GM12865 (cell line): ENCODE data around the gene XPR1.

Experiments used
- DNase-seq: peaks from one replicate; pipeline ENCODE4 v3.0.0; 2010; ENCODE audit warnings: low read depth
- H3K4me3 ChIP-seq: 2 replicates; pipeline ENCODE4 v1.5.1; 2011; ENCODE audit warnings: mild to moderate bottlenecking, low read depth, low read length, control low read depth
- TF ChIP-seq, protein P1 (sequence below): IDR thresholded peaks from 2 replicates; pipeline ENCODE4 v1.5.1; 2011; ENCODE audit warnings: low read length, control low read depth, low read depth, inconsistent platforms; ENCODE audit not compliant: insufficient read depth; ENCODE audit errors: missing control alignments

XPR1 gene

DNA sequence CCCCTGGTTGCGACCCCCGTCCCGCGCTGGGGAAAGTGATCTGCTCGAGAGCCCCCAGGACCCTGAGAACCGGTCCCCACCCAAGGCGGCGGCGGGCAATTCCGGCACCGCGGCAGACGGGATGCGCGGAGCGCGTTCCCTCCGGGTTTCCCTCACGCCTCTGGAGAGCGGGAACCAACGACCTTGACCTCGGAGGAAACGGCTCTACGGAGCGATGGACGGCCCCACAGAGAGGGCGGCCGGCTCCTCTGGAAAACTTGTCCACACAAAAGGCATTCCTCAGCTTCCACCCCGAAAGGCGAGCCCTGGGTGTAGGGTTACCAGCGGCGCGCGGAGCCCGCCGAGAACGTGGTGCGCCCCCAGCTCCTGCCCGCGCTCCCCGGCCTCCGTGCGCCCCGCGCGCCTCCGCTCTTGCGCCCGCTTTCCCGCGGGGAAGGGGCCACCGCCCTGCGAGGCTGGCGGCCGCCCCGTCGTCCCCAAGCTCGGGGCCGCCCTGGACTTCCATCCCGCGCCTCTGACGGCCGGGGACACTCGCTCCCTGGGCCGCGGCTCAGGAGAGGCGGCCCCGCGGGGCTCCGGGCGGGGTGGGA, 280.5 kb downstream of the XPR1 start:
- H3K4me3 ChIP-seq = peak overlapping the region; percentile 21
- TF ChIP-seq, protein P1, sequence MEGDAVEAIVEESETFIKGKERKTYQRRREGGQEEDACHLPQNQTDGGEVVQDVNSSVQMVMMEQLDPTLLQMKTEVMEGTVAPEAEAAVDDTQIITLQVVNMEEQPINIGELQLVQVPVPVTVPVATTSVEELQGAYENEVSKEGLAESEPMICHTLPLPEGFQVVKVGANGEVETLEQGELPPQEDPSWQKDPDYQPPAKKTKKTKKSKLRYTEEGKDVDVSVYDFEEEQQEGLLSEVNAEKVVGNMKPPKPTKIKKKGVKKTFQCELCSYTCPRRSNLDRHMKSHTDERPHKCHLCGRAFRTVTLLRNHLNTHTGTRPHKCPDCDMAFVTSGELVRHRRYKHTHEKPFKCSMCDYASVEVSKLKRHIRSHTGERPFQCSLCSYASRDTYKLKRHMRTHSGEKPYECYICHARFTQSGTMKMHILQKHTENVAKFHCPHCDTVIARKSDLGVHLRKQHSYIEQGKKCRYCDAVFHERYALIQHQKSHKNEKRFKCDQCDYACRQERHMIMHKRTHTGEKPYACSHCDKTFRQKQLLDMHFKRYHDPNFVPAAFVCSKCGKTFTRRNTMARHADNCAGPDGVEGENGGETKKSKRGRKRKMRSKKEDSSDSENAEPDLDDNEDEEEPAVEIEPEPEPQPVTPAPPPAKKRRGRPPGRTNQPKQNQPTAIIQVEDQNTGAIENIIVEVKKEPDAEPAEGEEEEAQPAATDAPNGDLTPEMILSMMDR = no peak
- no peak for DNase-seq

DNA sequence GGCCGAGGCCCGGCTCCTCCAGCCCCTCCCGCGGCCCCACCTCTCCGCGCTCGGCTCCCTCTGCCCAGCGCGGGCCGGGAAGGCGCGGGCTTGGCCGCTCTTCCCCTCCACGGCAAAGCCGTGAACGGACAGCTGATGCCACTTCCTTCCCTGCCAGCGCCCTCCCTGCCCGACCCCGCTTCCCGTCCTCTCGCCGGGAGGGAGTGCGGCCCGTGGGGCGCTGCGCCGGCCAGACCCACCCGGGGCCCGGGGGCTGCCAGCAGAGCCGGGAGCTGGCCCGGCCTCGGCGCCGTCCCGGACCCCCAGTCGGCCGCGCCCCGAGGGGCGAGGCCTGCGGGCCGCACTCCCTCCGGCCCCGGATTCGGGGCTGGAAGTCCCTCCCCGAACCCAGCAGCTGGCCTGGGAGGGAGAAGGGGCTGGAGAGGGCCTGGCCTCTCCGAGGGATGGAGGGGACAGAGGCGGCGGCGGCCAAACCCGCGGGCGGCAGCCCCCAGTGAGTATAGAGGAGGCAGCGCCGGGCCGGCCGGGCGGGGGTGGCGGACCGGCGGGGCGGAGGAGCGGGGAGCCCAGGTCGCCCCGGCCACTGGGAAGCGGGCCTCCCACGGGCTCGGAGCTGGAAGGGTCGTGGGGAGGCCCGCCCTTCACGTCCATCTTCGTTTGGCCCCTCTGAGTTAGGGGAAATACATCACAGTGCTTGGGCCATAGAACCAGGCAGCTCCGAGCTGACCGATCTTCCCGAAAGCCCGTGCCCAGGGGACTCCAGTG, 281.2 kb downstream of the XPR1 start, which contains the start of gene KIAA1614:
TSS of gene KIAA1614 (plus strand) at position 97 of the 765 bp plus-strand sequence. CDS start at position 444, 347 bp downstream.
- H3K4me3 ChIP-seq = peak within 1 kb of the TSS; percentile 21
- DNase-seq = no peak

DNA sequence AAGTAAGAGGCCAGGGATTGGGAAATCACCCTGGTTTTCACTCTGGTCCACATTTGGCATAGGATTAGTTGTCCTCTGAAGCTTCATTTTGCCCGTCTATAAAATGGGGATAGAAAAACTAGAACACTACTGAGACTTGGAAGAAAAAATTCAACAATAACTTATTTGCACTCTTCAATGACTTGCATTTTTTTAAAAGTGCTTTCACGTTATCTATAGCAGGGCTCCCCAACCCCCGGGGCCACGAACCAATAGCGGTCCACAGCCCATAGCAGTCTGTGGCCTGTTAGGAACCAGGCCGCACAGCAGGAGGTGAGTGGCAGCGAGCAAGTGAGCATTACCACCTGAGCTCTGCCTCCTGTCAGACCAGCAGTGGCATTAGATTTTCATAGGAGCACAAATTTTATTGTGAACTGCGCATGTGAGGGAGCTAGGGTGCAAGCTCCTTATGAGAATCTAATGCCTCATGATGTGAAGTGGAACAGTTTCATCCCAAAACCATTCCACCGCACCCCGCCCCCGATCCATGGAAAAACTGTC, 283.7 kb downstream of the XPR1 start:
- H3K4me3 ChIP-seq = no peak overlapping the region
- no peak for DNase-seq
- TF ChIP-seq, protein P1 = no peak

More for the DNA sequence above, 281.2 kb downstream of the XPR1 start, which contains the start of gene KIAA1614:
- TF ChIP-seq, protein P1 = no peak

DNA sequence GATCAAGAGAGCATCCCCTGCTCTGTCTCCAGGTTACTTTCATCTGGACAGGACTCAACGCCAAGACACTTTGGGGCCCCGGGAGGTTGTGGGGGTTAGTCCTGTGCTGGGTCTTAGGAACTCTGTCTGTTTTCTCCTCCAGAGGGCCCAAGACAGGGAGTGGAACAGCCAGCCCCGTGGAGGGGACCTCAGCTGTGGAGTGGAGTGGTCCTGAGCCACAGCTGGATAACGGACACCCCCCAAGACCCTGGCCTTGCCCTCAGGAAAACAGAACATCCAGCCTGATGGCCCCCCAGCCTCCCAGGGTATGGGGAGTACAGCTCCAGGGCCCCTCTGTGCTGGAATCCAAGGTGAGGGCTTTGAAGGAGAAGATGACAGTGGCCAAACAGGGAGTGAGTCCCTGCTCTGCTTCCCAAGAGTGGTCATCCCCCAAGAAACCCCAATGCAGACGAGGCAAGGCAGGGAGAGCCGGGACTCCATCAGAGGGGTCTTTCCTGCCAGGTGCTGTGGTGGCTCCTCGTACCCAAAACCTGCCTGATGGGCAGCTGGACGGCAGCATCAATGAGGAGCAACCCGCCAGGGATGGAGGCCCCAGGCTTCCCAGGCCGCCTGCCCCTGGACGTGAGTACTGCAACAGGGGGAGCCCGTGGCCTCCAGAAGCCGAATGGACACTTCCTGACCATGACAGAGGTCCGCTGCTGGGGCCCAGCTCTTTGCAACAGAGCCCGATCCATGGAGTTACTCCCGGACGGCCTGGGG, 284.4 kb downstream of the XPR1 start:
- H3K4me3 ChIP-seq = no peak overlapping the region
- TF ChIP-seq, protein P1 = no peak
- no peak for DNase-seq

DNA sequence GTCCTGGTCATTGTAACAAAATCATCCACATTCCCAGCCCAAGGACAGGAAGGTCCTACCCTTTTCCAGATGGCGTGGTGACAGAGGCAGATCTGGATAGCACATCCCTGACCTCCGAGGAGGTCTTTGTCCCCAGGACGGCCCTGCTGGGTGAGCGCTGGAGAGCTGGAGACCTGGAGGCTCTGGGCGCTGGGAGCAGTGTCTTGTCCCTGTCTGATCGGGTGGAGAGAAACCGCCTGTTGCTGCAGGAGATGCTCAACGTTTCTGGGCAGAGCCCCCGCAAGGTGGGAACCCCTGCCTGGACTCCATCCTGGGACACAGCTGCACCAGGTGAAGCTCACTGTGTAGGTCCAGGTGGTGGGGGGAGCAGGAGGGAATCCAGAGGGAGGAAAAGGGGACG, 284.9 kb downstream of the XPR1 start:
- TF ChIP-seq, protein P1 = no peak
- no peak overlapping the region for H3K4me3 ChIP-seq
- DNase-seq = no peak

DNA sequence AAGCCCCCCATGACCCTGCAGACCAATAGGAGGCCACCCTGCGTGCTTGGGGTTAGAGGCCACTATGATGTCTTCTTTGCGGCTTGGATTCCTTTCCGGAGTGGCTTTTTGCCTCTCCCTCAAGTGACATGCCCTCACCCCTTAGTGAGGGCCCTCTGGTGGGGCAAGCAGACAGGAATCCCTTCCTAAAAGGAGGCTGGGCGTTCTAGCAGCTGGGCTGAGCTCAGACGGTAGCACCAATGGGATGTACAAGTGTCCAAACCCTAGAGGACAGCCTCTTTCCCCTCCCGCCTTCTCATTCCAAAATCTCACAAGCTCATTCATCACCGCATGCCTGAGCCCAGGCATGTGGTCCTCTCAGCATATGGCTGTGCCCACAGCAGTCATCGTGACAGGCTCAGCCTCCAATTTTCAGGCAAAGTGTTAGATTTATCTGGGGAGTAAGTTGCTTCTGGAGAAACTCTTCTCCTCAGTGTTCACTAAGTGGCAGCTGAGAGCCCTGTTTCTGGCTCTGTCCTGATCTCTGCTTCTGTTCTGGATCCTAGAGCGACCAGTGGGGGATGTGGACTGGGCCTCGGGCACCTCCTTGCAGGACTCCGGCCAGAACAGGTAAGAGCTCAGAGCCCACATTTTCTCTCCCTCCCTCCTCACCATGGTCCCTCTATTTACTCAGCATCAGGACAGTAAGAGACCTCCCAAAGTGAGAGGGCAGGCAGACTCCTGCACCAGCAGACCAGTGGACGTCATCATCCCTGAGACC, 285.7 kb downstream of the XPR1 start:
- TF ChIP-seq, protein P1 = no peak
- no peak for DNase-seq
- H3K4me3 ChIP-seq = no peak overlapping the region
